Measurements from ENCODE around the gene EPHB3. TPM values are rescaled to one million over a fixed set of nuclear protein-coding genes. Genes with fewer than 3 reads are reported as not detected.

The EPHB3 gene
- total RNA-seq, 1 donor from 2014 or later, result 40.0 TPM

GRCh38 chr3:184543256-184543655 lies 18.3 kb upstream of the EPHB3 start:
- DNase-seq (ENCODE audit: low spot score), result no peak

GRCh38 chr3:184543843-184544512 lies 17.6 kb upstream of the EPHB3 start:
- peak; percentile 81 for DNase-seq (ENCODE audit: low spot score)

GRCh38 chr3:184544513-184544861 lies 17.1 kb upstream of the EPHB3 start:
- no peak for DNase-seq (ENCODE audit: low spot score)

- no peak for DNase-seq (ENCODE audit: low spot score)
These were observed 15.8 kb upstream of the EPHB3 start for GRCh38 chr3:184545769-184546168.

- DNase-seq (ENCODE audit: low spot score), result peak; percentile 50
These were observed 15.3 kb upstream of the EPHB3 start for GRCh38 chr3:184546252-184546651.

- DNase-seq (ENCODE audit: low spot score), result no peak
These were observed 11.6 kb upstream of the EPHB3 start for GRCh38 chr3:184549796-184550577.

- no peak for DNase-seq (ENCODE audit: low spot score)
These were observed 10.5 kb upstream of the EPHB3 start for GRCh38 chr3:184551103-184551502.

GRCh38 chr3:184551614-184552256 lies 9.8 kb upstream of the EPHB3 start:
- no peak for DNase-seq (ENCODE audit: low spot score)

GRCh38 chr3:184552296-184552695 lies 9.3 kb upstream of the EPHB3 start:
- DNase-seq (ENCODE audit: low spot score), result no peak

- no peak for DNase-seq (ENCODE audit: low spot score)
These were observed 8.7 kb upstream of the EPHB3 start for GRCh38 chr3:184552863-184553262.

GRCh38 chr3:184553385-184553784 lies 8.2 kb upstream of the EPHB3 start:
- DNase-seq (ENCODE audit: low spot score), result no peak

GRCh38 chr3:184554461-184554860 lies 7.1 kb upstream of the EPHB3 start:
- no peak for DNase-seq (ENCODE audit: low spot score)

GRCh38 chr3:184556582-184557347 lies 4.8 kb upstream of the EPHB3 start:
- no peak for DNase-seq (ENCODE audit: low spot score)

- no peak for DNase-seq (ENCODE audit: low spot score)
These were observed 4.1 kb upstream of the EPHB3 start for GRCh38 chr3:184557348-184557950.

- no peak for DNase-seq (ENCODE audit: low spot score)
These were observed 2.9 kb upstream of the EPHB3 start for GRCh38 chr3:184558726-184559125.

- no peak for DNase-seq (ENCODE audit: low spot score)
These were observed 2.2 kb upstream of the EPHB3 start for GRCh38 chr3:184559336-184559735.

- no peak for DNase-seq (ENCODE audit: low spot score)
These were observed 1.1 kb upstream of the EPHB3 start for GRCh38 chr3:184560531-184560930.

- no peak for DNase-seq (ENCODE audit: low spot score)
These were observed 610 bp downstream of the EPHB3 start for GRCh38 chr3:184561913-184562877.

- DNase-seq (ENCODE audit: low spot score), result peak; percentile 49
These were observed 1.4 kb downstream of the EPHB3 start for GRCh38 chr3:184562878-184563560.

- DNase-seq (ENCODE audit: low spot score), result no peak
These were observed 2.0 kb downstream of the EPHB3 start for GRCh38 chr3:184563561-184563925.

Measured in umbilical cord (tissue), 2 donors.